Neural progenitor cell (in vitro differentiated cells): ENCODE data around the gene CASP12. TPM values are rescaled to one million over a fixed set of nuclear protein-coding genes. Genes with fewer than 3 reads are reported as not detected.
"Not testable (repeated sequence)": the region's sequence is repeated elsewhere in the genome, so short reads cannot be mapped to it uniquely, and the experiment has no call there.

Source experiments
- DNase-seq: peaks from one replicate; pipeline ENCODE4 v3.0.0-alpha.2; 2016; ENCODE audit warnings: low spot score
- H2AFZ ChIP-seq: fragments of 200-600 bp; sonication (generic); replicated peaks from 2 replicates; pipeline ENCODE4 v1.6.1; 2016; ENCODE audit warnings: antibody characterized with exemption
- H3F3A ChIP-seq: fragments of 200-600 bp; sonication (generic); 2 replicates; pipeline ENCODE4 v1.6.1; 2016; ENCODE audit warnings: antibody characterized with exemption, low read depth
- H3K27ac ChIP-seq: fragments of 200-600 bp; sonication (generic); 2 replicates; pipeline ENCODE4 v1.5.1; 2016; ENCODE audit warnings: mild to moderate bottlenecking
- H3K27me3 ChIP-seq: fragments of 200-600 bp; sonication (generic); 2 replicates; pipeline ENCODE4 v1.6.1; 2016; ENCODE audit warnings: mild to moderate bottlenecking, moderate library complexity
- H3K36me3 ChIP-seq: fragments of 200-600 bp; sonication (generic); 2 replicates; pipeline ENCODE4 v1.5.1; 2016
- H3K4me1 ChIP-seq: fragments of 200-600 bp; sonication (generic); 2 replicates; pipeline ENCODE4 v1.6.1; 2016; ENCODE audit warnings: mixed run types
- H3K4me2 ChIP-seq: fragments of 200-600 bp; sonication (generic); 2 replicates; pipeline ENCODE4 v1.6.1; 2016
- H3K4me3 ChIP-seq: fragments of 200-600 bp; sonication (generic); 2 replicates; pipeline ENCODE4 v1.5.1; 2016
- H3K79me2 ChIP-seq: fragments of 200-600 bp; sonication (generic); 2 replicates; pipeline ENCODE4 v1.6.1; 2016; ENCODE audit warnings: low read depth
- H3K9ac ChIP-seq: fragments of 200-600 bp; sonication (generic); 2 replicates; pipeline ENCODE4 v1.6.1; 2016
- H3K9me3 ChIP-seq: fragments of 200-600 bp; sonication (generic); 2 replicates; pipeline ENCODE4 v1.5.1; 2016; ENCODE audit warnings: low read depth
- H4K20me1 ChIP-seq: fragments of 200-600 bp; sonication (generic); 2 replicates; pipeline ENCODE4 v1.6.1; 2016; ENCODE audit warnings: low read depth
- H3K27ac Mint-ChIP-seq: 3 replicates; pipeline ENCODE4 v1.8.0; 2021; ENCODE audit warnings: mixed read lengths
- H3K27me3 Mint-ChIP-seq: 2 replicates; pipeline ENCODE4 v1.8.0; 2022; ENCODE audit warnings: low read depth, mild to moderate bottlenecking, inconsistent platforms, moderate library complexity, mixed read lengths; ENCODE audit not compliant: insufficient read depth
- H3K36me3 Mint-ChIP-seq: 3 replicates; pipeline ENCODE4 v1.8.0; 2021; ENCODE audit warnings: mixed read lengths
- H3K4me1 Mint-ChIP-seq: 3 replicates; pipeline ENCODE4 v1.8.0; 2021; ENCODE audit warnings: mixed read lengths
- H3K4me3 Mint-ChIP-seq: 3 replicates; pipeline ENCODE4 v1.8.0; 2021; ENCODE audit warnings: mild to moderate bottlenecking, moderate library complexity, mixed read lengths
- H3K9me3 Mint-ChIP-seq: 3 replicates; pipeline ENCODE4 v1.8.0; 2020; ENCODE audit warnings: mixed read lengths
- EZH2 ChIP-seq: fragments of 200-600 bp; sonication (generic); IDR thresholded peaks from 2 replicates; pipeline ENCODE4 v1.6.1; 2017; ENCODE audit warnings: antibody characterized with exemption, mild to moderate bottlenecking, moderate library complexity
- EZH2phosphoT487 ChIP-seq: fragments of 200-600 bp; sonication (generic); IDR thresholded peaks from 2 replicates; pipeline ENCODE4 v1.6.1; 2017; ENCODE audit warnings: antibody characterized with exemption
- total RNA-seq: library from RNA; depleted of rRNA; stranded (reverse); fragments of >200 nt; gene quantifications from 2 replicates; pipeline ENCODE4 v1.2.3, GENCODE V29; 2015; ENCODE audit warnings: low replicate concordance
- TF ChIP-seq, protein P1 (sequence below): fragments of 200-600 bp; sonication (generic); IDR thresholded peaks from 2 replicates; pipeline ENCODE4 v1.5.1; 2017; ENCODE audit warnings: antibody characterized with exemption, mild to moderate bottlenecking

Gene CASP12
- total RNA-seq, 1 donor from 2014 or later: not detected

DNA sequence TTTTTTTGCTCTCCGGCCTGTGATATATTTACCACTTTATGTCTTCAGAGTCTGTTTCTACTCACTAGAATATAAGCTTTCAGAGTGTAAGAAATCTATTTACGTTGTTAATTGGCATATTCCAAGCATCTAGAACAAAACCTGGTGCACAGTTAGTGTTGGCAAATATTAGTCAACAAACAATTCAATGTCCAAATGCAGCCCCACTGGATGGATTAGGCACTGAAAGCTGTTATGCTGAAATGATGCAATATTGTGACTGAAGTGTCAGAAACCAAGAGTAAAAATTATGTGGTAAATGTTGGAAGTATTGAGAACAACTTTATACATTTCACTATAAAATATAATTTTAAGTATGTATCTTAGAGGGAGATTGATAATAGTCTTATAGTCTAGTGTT lies 45.3 kb upstream of the CASP12 start:
- H3K27me3 Mint-ChIP-seq: no peaks in the 10 kb centered on the region
- Histone ChIP-seq H3K27me3 (no peaks in the 10 kb centered on the region), H3K4me1 (no peaks in the 10 kb centered on the region), H3K27ac (no peak overlapping the region), H3K4me2 (no peak overlapping the region), H3K79me2 (no peaks in the 10 kb centered on the region), H3K9me3 (no peaks in the 10 kb centered on the region), H2AFZ (no peak overlapping the region), H3K4me3 (no peak overlapping the region), H3K9ac (no peak overlapping the region), H3F3A (no peaks in the 10 kb centered on the region), H3K36me3 (no peaks in the 10 kb centered on the region), H4K20me1 (no peaks in the 10 kb centered on the region)
- no peak for DNase-seq
- no peaks in the 10 kb centered on the region for H3K4me1 Mint-ChIP-seq
- TF ChIP-seq EZH2 (no peak), EZH2phosphoT487 (no peak)
- TF ChIP-seq, protein P1, sequence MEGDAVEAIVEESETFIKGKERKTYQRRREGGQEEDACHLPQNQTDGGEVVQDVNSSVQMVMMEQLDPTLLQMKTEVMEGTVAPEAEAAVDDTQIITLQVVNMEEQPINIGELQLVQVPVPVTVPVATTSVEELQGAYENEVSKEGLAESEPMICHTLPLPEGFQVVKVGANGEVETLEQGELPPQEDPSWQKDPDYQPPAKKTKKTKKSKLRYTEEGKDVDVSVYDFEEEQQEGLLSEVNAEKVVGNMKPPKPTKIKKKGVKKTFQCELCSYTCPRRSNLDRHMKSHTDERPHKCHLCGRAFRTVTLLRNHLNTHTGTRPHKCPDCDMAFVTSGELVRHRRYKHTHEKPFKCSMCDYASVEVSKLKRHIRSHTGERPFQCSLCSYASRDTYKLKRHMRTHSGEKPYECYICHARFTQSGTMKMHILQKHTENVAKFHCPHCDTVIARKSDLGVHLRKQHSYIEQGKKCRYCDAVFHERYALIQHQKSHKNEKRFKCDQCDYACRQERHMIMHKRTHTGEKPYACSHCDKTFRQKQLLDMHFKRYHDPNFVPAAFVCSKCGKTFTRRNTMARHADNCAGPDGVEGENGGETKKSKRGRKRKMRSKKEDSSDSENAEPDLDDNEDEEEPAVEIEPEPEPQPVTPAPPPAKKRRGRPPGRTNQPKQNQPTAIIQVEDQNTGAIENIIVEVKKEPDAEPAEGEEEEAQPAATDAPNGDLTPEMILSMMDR: no peak
- no peaks in the 10 kb centered on the region for H3K36me3 Mint-ChIP-seq
- H3K4me3 Mint-ChIP-seq: no peak overlapping the region
- H3K27ac Mint-ChIP-seq: no peak overlapping the region
- no peaks in the 10 kb centered on the region for H3K9me3 Mint-ChIP-seq

DNA sequence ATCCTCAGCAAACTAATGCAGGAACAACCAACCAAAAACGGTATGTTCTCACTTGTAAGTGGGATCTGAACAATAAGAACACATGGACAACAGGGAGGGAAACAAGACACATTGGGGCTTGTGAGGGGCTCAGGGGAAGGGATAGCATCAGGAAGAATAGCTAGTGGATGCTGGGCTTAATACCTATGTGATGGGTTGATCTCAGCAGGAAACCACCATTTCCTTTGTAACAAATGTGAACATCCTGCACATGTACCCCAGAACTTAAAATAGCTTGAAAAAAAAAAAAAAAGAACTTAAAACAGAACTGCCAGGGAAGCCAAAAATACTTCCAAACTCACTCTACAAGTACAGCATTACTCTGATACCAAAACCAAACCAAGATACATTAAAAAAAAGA lies 36.3 kb upstream of the CASP12 start:
- no peak overlapping the region for H3K27ac ChIP-seq
- no peaks in the 10 kb centered on the region for H3K79me2 ChIP-seq
- no peak overlapping the region for H2AFZ ChIP-seq
- no peak overlapping the region for H3K9ac ChIP-seq
- no peaks in the 10 kb centered on the region for H3F3A ChIP-seq
- H3K4me2 ChIP-seq: no peak overlapping the region
- no peaks in the 10 kb centered on the region for H3K36me3 ChIP-seq
- H3K9me3 ChIP-seq: no peaks in the 10 kb centered on the region
- Mint-ChIP-seq H3K4me1 (no peaks in the 10 kb centered on the region), H3K4me3 (no peak overlapping the region), H3K27me3 (no peaks in the 10 kb centered on the region), H3K9me3 (peaks cover 5% of the 10 kb centered on the region), H3K36me3 (no peaks in the 10 kb centered on the region), H3K27ac (no peak overlapping the region)
- no peaks in the 10 kb centered on the region for H3K27me3 ChIP-seq
- H3K4me1 ChIP-seq: no peaks in the 10 kb centered on the region
- DNase-seq: no peak
- H4K20me1 ChIP-seq: no peaks in the 10 kb centered on the region
- H3K4me3 ChIP-seq: no peak overlapping the region
- TF ChIP-seq, protein P1: no peak
- TF ChIP-seq EZH2 (no peak), EZH2phosphoT487 (no peak)

DNA sequence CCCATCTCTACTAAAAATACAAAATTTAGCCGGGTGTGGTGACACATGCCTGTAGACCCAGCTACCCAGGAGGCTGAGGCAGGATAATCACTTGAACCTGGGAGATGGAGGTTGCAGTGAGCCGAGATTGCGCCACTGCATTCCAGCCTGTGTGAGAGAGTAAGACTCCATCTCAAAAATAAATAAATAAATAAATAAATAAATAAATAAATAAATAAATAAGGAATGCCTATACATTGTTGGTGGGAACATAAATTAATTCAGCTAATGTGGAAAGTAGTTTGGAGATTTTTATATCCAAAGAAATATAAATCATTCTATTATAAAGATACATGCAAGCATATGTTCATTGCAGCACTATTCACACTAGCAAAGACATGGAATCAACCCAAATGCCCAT lies 35.8 kb upstream of the CASP12 start:
- H3K79me2 ChIP-seq, H3K4me1 ChIP-seq, H3K27ac Mint-ChIP-seq, H3K4me1 Mint-ChIP-seq, H3K27ac ChIP-seq, H3K9ac ChIP-seq, H3F3A ChIP-seq, H2AFZ ChIP-seq, DNase-seq, H4K20me1 ChIP-seq, H3K4me2 ChIP-seq, H3K4me3 ChIP-seq, H3K4me3 Mint-ChIP-seq, H3K27me3 ChIP-seq, H3K27me3 Mint-ChIP-seq, H3K9me3 ChIP-seq, H3K36me3 ChIP-seq, H3K9me3 Mint-ChIP-seq, H3K36me3 Mint-ChIP-seq: not testable (repeated sequence)

DNA sequence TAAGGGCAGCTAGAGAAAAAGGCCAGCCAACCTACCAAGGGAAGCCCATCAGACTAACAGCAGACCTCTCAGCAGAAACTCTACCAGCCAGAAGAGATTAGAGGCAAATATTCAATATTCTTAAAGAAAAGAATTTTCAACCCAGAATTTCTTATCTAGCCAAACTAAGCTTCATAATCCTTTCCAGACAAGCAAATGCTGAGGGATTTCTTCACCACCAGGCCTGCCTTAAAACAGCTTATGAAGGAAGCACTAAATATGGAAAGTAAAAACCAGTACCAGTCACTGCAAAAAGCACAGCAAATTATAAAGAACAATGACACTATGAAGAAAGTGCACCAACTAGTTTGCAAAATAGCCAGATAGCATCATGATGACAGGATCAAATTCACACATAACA lies 30.6 kb upstream of the CASP12 start:
- H3F3A ChIP-seq: no peaks in the 10 kb centered on the region
- H3K4me3 ChIP-seq: no peak overlapping the region
- no peaks in the 10 kb centered on the region for H3K36me3 ChIP-seq
- TF ChIP-seq EZH2phosphoT487 (no peak), EZH2 (no peak)
- TF ChIP-seq, protein P1: no peak
- no peak for DNase-seq
- Mint-ChIP-seq H3K27ac (no peak overlapping the region), H3K36me3 (no peaks in the 10 kb centered on the region), H3K4me3 (no peak overlapping the region), H3K27me3 (no peaks in the 10 kb centered on the region), H3K4me1 (no peaks in the 10 kb centered on the region), H3K9me3 (peaks cover 7% of the 10 kb centered on the region)
- H3K4me2 ChIP-seq: no peak overlapping the region
- no peaks in the 10 kb centered on the region for H3K4me1 ChIP-seq
- no peaks in the 10 kb centered on the region for H4K20me1 ChIP-seq
- H3K9me3 ChIP-seq: no peaks in the 10 kb centered on the region
- no peak overlapping the region for H3K27ac ChIP-seq
- no peaks in the 10 kb centered on the region for H3K79me2 ChIP-seq
- H2AFZ ChIP-seq: no peak overlapping the region
- no peaks in the 10 kb centered on the region for H3K27me3 ChIP-seq
- H3K9ac ChIP-seq: no peak overlapping the region
